ENCODE data around the gene CD74. TPM values are rescaled to one million over a fixed set of nuclear protein-coding genes. Genes with fewer than 3 reads are reported as not detected.

CD74 gene
- total RNA-seq, 6 experiments from 2014 or later, result 0.37 TPM; not detected in 5

DNA sequence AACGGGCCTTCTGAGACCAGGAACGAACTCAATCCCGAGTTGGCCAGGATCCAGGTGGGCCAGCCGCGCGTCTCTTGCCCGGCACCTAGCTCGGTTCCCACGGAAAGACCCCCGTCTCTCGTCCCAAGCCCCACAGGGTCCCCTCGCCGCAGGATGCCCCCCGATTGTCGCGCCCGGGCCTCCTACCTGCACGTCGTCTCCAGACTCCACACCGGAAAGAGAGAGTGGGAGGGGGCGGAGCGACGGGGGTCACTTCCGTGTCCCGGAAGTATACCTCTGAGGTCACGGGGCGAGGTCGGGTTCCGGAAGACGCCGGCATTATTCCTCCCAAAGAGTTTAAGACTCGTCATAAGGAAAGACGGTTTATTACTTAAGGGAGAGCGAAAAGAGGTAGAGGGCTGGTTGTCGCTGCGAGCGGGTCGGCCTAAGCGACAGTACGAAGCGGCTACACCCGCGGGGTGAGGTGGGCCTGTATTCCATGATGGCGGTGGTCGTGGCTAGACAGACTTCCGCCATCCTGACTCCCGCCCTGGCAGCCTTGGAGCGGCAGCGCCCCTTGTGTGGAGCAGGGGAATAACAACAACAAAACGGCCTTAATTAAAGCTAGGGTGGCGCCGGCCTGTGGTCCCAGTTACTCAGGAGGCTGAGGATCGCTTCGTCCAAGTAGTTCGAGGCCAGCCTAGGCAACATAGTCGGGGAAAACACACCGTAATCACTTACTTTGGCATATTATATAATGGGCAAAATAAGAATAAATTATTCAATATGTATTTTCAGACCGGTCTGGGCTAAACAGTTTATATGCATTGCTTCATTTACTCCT is 37.0 kb upstream of the CD74 start, which contains the start of gene RPS14:
RPS14 (minus strand) TSS at position 223 of the 823 bp plus-strand sequence. CDS start 2,006 bp downstream, outside the sequence.
- Mint-ChIP-seq H3K27ac (peak within 1 kb of the TSS; percentile 99), H3K9me3 (no peaks in the 10 kb centered on the region), H3K4me1 (ENCODE audit: low read depth) (peaks cover 35% of the 10 kb centered on the region), H3K4me3 (peak within 1 kb of the TSS; percentile 96), H3K36me3 (ENCODE audit: low read depth) (peaks cover 44% of the 10 kb centered on the region), H3K27me3 (ENCODE audit: insufficient read depth) (peaks cover 4% of the 10 kb centered on the region)
- peak; percentile 84 for DNase-seq
- TF ChIP-seq, protein P1, sequence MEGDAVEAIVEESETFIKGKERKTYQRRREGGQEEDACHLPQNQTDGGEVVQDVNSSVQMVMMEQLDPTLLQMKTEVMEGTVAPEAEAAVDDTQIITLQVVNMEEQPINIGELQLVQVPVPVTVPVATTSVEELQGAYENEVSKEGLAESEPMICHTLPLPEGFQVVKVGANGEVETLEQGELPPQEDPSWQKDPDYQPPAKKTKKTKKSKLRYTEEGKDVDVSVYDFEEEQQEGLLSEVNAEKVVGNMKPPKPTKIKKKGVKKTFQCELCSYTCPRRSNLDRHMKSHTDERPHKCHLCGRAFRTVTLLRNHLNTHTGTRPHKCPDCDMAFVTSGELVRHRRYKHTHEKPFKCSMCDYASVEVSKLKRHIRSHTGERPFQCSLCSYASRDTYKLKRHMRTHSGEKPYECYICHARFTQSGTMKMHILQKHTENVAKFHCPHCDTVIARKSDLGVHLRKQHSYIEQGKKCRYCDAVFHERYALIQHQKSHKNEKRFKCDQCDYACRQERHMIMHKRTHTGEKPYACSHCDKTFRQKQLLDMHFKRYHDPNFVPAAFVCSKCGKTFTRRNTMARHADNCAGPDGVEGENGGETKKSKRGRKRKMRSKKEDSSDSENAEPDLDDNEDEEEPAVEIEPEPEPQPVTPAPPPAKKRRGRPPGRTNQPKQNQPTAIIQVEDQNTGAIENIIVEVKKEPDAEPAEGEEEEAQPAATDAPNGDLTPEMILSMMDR (IDR thresholded peaks at IDR 0.05), result peak; percentile 95

DNA sequence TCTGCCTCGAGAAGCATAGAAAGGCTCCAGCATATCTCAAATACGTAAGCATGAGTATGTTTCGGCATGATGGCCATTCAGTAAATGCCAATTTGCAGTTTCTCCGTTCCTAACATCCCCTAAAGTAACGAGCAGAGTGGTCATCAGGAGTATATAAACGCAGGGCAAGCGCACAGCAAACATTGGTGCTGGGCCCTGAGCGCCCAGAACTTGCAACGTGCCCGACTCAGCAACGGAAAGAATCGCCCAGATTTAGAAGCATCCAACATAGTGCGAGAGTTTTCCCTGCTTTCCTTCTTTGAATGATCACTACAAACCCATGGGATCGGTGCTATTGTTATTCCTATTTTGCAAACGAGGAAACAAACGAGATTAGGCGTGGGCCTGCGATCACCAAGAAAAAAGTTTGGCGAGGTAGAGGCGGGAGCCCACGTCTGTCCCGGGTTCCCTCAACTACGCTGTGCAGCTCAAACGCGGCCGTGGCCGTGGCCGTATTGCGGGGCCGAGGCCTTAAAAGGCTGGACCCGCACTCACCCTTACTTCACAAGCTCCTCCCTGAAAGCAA is 36.3 kb upstream of the CD74 start:
- Mint-ChIP-seq H3K4me3 (peak overlapping the region; percentile 96), H3K4me1 (ENCODE audit: low read depth) (peaks cover 36% of the 10 kb centered on the region), H3K36me3 (ENCODE audit: low read depth) (peaks cover 45% of the 10 kb centered on the region), H3K27me3 (ENCODE audit: insufficient read depth) (peaks cover 4% of the 10 kb centered on the region), H3K27ac (peak overlapping the region; percentile 99), H3K9me3 (no peaks in the 10 kb centered on the region)
- TF ChIP-seq, protein P1 (IDR thresholded peaks at IDR 0.05), result no peak
- DNase-seq, result no peak

DNA sequence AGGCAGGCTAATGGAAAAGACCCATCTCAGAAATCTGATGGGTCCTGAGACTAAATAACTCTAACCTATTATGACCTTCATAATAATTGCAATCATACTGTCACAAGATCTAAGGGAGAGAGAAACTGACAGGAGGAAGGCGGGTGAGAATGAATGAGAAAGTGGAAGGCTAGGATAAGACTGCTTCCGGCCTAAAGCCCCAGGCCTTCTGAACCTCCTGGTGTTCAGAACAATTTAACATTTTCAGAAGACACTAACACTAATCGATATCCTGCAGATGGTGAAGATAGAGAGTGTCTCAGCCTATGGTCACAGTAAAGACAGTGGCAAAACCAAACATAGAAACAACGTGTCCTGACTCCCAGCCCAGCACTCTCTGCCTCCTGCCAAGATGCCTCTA is 35.6 kb upstream of the CD74 start:
- peaks cover 43% of the 10 kb centered on the region for H3K4me1 Mint-ChIP-seq (ENCODE audit: low read depth)
- peak overlapping the region; percentile 96 for H3K4me3 Mint-ChIP-seq
- TF ChIP-seq, protein P1 (IDR thresholded peaks at IDR 0.05), result no peak
- H3K27me3 Mint-ChIP-seq (ENCODE audit: insufficient read depth), result peaks cover 4% of the 10 kb centered on the region
- peak overlapping the region; percentile 99 for H3K27ac Mint-ChIP-seq
- no peaks in the 10 kb centered on the region for H3K9me3 Mint-ChIP-seq
- DNase-seq, result no peak
- H3K36me3 Mint-ChIP-seq (ENCODE audit: low read depth), result peaks cover 52% of the 10 kb centered on the region

DNA sequence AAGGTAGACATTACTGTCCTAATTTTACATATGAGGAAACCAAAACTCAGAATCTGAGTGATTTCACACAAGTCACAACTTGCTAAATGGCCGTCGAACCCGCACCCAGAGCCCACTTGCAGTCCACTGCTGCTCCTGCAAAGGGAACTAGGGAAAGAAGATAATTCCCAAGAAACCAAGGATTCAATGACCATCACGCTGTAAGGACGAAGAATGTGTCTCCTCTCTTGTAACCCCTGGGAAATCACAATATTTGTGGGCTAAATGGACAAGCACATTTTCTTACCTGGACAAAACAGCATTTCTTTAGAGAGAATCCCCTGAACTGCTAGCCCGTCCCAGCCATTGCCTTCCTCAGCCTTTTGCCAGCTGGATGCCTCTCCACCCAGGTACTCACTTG is 34.5 kb upstream of the CD74 start:
- peaks cover 57% of the 10 kb centered on the region for H3K36me3 Mint-ChIP-seq (ENCODE audit: low read depth)
- peak overlapping the region; percentile 96 for H3K4me3 Mint-ChIP-seq
- TF ChIP-seq, protein P1 (IDR thresholded peaks at IDR 0.05), result no peak
- H3K27ac Mint-ChIP-seq, result peak overlapping the region; percentile 99; the same call in 1 of the 2 replicates
- H3K27me3 Mint-ChIP-seq (ENCODE audit: insufficient read depth), result peaks cover 6% of the 10 kb centered on the region
- peaks cover 44% of the 10 kb centered on the region for H3K4me1 Mint-ChIP-seq (ENCODE audit: low read depth)
- DNase-seq, result no peak
- no peaks in the 10 kb centered on the region for H3K9me3 Mint-ChIP-seq

DNA sequence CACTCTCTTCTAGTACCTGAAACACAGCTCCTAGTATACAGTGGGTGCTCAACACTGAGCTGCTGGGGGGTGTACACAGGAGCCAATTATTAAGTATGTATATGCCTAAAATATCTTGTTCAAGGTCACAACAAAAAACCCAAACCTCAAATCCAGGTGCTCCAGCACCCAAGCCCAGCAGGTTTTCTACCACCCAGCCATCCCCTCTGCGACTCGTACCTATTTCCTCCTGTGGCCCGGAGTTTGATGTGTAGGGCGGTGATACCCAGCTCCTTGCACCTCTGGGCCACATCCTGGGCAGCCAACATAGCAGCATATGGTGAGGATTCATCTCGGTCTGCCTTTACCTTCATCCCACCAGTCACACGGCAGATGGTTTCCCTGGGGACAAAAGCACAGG is 33.9 kb upstream of the CD74 start:
- Mint-ChIP-seq H3K27me3 (ENCODE audit: insufficient read depth) (peaks cover 9% of the 10 kb centered on the region), H3K27ac (peak overlapping the region; percentile 61), H3K36me3 (ENCODE audit: low read depth) (peaks cover 57% of the 10 kb centered on the region), H3K4me3 (peak overlapping the region; percentile 13; the same call in 1 of the 2 replicates), H3K4me1 (ENCODE audit: low read depth) (peaks cover 44% of the 10 kb centered on the region), H3K9me3 (no peaks in the 10 kb centered on the region)
- no peak for DNase-seq
- TF ChIP-seq, protein P1 (IDR thresholded peaks at IDR 0.05), result no peak
